Activated CD4-positive, alpha-beta T cell treated with anti-CD3 and anti-CD28 coated beads, Interleukin-2, amount 10 ng/mL, durations not matched to agents 24 days and 14 days (primary cell): ENCODE results near the gene MACROH2A1. TPM values are rescaled to one million over a fixed set of nuclear protein-coding genes. Genes with fewer than 3 reads are reported as not detected.

Experiments used
- DNase-seq: peaks from one replicate; pipeline ENCODE4 v3.0.0; 2022
- H3K27ac Mint-ChIP-seq: one replicate; pipeline ENCODE4 v1.8.0; 2022; ENCODE audit warnings: mild to moderate bottlenecking, mixed read lengths
- H3K27me3 Mint-ChIP-seq: one replicate; pipeline ENCODE4 v1.8.0; 2022; ENCODE audit warnings: mixed read lengths
- H3K36me3 Mint-ChIP-seq: one replicate; pipeline ENCODE4 v1.8.0; 2022; ENCODE audit warnings: low read depth, mild to moderate bottlenecking, mixed read lengths
- H3K4me1 Mint-ChIP-seq: one replicate; pipeline ENCODE4 v1.8.0; 2021; ENCODE audit warnings: mixed read lengths
- H3K4me3 Mint-ChIP-seq: one replicate; pipeline ENCODE4 v1.8.0; 2022; ENCODE audit warnings: mild to moderate bottlenecking, moderate library complexity, mixed read lengths
- H3K9me3 Mint-ChIP-seq: one replicate; pipeline ENCODE4 v1.8.0; 2021; ENCODE audit warnings: mixed read lengths
- intact Hi-C: fragments of 100-400 bp; cut with micrococcal nuclease; formaldehyde crosslinking; loops from one replicate; pipeline ENCODE4 v1.15.1; 2023
- total RNA-seq: library from RNA; stranded (reverse); gene quantifications from 2 replicates; pipeline ENCODE4 v1.2.3, GENCODE V29; 2022

MACROH2A1 gene
- total RNA-seq, 1 donor from 2014 or later: 282 TPM

DNA sequence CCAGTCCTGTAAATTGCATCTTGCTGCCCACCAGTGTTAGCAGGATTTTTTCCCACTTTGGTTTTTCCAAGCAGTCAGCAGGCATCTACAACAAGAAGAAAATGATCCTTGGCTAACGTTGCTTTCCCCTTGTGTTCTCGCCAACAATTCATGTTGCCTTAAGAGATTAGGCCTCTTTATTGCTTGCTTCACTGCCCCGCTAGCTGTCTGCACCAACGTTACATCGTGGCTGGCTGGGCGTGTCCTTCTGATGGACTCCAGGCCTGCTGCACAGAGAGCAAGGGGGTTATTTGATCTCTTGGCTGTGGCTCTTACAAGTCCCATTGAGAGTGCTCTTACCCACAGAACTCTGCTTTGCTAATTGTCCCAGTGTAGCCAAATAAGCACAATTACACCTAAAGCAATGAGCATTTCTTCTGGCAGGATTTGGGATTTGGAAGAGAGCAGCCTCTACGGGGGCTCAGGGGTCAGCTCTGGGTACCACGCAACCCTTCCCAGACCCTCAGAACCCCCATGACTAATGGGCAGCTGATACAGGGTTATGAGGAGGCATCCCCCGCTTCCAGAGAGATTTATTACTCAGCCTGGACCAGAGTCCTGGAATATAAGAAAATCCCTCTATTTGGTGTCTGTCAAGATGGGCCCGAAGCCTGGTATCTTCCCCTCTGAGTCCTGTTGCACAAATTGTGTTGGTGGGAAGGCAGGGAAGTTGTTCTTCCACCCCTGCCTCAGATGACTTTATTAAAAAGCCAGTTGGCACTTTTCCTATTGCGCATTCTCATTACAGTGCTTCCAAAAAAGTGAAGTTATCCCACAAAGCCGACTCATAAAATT, 30.5 kb upstream of the MACROH2A1 start:
- peak; percentile 39 for DNase-seq
- no peak overlapping the region for H3K27ac Mint-ChIP-seq
- intact Hi-C loops: no loop called here

DNA sequence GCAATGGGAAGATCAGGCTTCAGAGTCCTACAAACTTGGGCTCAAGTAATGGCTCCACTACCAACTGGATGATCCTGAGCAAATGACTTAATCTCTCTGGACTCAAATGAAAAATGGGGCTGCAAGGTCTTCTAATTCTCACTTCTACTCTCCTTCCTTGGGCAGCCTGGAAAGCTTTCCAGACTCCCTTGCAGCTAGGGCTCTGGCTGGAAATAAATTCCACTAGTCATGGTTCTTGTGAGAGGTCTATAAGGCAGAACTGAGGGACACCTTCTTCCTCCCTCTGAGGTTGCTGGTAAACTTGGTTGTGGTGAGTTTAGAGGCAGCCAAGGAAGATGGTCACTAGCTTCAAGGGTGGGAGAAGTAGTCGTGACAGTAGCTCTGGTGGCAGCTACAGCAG, 29.6 kb upstream of the MACROH2A1 start:
- Mint-ChIP-seq H3K36me3 (no peaks in the 10 kb centered on the region), H3K27ac (no peak overlapping the region), H3K4me1 (peaks cover 18% of the 10 kb centered on the region), H3K9me3 (peaks cover 3% of the 10 kb centered on the region), H3K4me3 (no peak overlapping the region), H3K27me3 (peaks cover 5% of the 10 kb centered on the region)
- no peak for DNase-seq
- intact Hi-C loops: no loop called here

More for the DNA sequence above, 30.5 kb upstream of the MACROH2A1 start:
- peaks cover 9% of the 10 kb centered on the region for H3K27me3 Mint-ChIP-seq
- H3K4me3 Mint-ChIP-seq: no peak overlapping the region
- H3K36me3 Mint-ChIP-seq: no peaks in the 10 kb centered on the region
- H3K4me1 Mint-ChIP-seq: peaks cover 15% of the 10 kb centered on the region
- peaks cover 3% of the 10 kb centered on the region for H3K9me3 Mint-ChIP-seq

DNA sequence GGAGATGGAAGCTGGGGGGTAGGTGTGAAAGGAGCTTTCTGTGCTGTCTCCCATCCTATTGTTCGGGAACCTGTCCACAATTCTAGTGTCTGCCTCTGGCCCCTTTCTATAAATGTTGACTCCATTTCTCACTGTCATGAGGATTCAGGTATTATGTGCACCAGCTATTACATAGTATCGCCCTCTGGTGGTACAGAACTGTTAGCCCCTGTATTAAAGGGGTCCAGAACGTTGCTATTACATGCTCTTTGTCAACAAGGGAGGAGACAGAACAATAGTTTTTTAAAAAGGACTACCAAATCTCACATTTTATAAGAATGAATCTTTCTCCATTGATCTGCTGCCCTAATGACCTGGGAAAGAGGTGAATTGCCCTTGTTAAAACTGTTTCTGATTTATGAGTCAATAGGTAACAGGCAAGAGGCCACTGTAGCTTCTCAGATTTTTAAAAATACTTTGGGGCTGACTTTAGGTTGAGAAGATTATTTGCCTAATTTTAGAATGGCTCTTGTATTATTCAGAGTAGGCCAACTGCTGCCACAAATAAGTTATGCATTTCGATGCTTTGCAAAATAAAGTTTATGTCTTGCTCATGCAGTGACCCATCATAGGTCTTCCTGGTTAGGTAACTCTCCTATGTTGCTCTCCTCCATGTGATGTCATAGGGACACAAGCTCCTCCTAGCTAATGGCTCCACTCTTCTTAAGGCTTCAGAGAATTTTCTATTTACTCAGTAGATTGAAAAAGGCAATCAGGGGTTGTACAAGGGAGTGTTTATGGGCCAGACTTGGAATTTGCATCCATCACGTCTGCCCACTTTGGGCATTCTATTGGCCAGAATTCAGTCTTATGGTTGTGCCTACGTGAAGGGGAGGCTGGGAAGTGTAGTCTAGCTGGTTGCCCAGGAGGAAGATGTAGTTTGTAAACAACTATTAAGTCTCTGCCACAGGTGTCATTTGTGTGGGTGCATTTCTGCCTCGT, 27.4 kb upstream of the MACROH2A1 start:
- Mint-ChIP-seq H3K27ac (peak overlapping the region; percentile 76), H3K4me1 (peaks cover 20% of the 10 kb centered on the region), H3K9me3 (peaks cover 3% of the 10 kb centered on the region), H3K36me3 (no peaks in the 10 kb centered on the region), H3K27me3 (peaks cover 9% of the 10 kb centered on the region), H3K4me3 (peak overlapping the region; percentile 43)
- intact Hi-C loops: no loop called here
- DNase-seq: peak; percentile 83

DNA sequence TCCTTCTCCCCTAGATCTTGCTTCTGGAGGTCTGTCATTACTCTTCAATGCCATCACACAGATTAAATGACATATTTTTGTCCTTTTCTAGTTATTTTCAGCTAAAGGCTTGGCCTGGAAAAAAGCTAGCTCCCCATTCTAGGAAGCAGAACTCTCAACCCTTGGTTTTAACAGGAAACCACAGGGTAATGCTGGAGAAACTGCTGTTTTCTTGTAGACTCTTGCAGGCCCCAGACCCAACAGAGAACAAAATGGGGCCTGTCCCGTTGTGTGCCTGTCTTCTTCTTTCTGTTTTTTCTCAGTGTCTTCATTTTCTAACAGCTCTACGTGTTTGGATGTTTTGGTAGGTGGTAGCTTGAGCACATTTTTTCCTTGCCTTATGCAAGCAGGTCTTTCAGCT, 26.6 kb upstream of the MACROH2A1 start:
- intact Hi-C loops: loop anchor here (2.0 kb wide), 1 partner anchor 49 kb away; no protein-coding TSS in a partner anchor
- peak overlapping the region; percentile 76 for H3K27ac Mint-ChIP-seq

DNA sequence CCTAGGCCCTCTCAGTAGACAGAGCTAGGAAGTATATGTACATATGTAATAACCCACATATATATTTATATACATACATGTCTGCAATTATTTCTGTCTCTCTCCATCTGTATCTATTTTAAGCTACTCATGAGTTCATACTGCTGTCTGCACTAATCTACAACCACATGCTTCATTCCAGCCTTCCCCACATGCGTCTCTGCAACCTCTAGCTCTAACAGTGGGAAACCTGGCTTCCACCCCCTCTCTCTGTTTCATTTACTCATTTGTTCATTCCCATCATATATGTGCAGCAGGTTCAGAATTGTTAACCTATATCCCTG, 24.8 kb upstream of the MACROH2A1 start:
- intact Hi-C loops: loop anchor here (2.0 kb wide), 1 partner anchor 47 kb away; no protein-coding TSS in a partner anchor
- Mint-ChIP-seq H3K27me3 (peaks cover 31% of the 10 kb centered on the region), H3K4me1 (peaks cover 20% of the 10 kb centered on the region), H3K9me3 (peaks cover 9% of the 10 kb centered on the region), H3K27ac (no peak overlapping the region), H3K36me3 (peaks cover 2% of the 10 kb centered on the region), H3K4me3 (no peak overlapping the region)
- no peak for DNase-seq

More for the DNA sequence above, 26.6 kb upstream of the MACROH2A1 start:
- Mint-ChIP-seq H3K9me3 (peaks cover 3% of the 10 kb centered on the region), H3K36me3 (no peaks in the 10 kb centered on the region), H3K4me3 (peak overlapping the region; percentile 43), H3K4me1 (peaks cover 20% of the 10 kb centered on the region), H3K27me3 (peaks cover 15% of the 10 kb centered on the region)
- DNase-seq: peak; percentile 60

DNA sequence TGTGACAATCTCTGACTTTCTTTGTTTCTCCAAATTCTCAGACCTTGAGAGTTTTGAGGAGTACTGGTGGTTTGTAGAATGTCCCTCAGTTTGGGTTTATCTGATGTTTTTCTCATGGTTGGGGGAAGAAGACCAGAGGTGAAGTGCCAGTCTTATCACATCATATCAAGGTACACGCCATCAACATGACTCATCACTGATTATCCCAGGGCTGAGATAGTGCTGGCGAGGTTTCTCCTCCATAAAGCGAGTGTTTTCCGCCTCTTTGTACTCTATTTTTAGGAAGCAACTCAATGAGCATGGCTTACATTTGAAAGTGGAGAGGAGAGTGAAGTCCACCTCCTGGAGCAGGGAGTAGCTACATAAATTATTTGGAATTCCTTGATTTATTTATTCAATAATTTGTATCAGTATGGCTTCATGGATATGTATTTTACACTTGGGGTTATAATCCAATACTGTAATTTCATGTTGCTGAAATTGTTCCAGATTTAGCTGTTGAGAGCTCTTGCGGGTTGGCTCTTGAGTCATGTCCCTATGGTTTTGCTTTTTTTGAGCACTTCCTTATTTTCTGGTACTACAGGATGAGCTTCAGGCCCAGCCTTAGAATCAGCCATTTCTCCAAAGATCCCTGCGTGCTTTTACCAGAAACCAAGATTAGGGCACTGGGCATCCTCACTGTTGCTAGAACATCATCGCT, 24.3 kb upstream of the MACROH2A1 start:
- H3K4me3 Mint-ChIP-seq: no peak overlapping the region
- no peak for DNase-seq
- H3K4me1 Mint-ChIP-seq: peaks cover 20% of the 10 kb centered on the region
- H3K36me3 Mint-ChIP-seq: peaks cover 2% of the 10 kb centered on the region
- intact Hi-C loops: no loop called here
- peaks cover 36% of the 10 kb centered on the region for H3K27me3 Mint-ChIP-seq
- H3K27ac Mint-ChIP-seq: no peak overlapping the region
- peaks cover 6% of the 10 kb centered on the region for H3K9me3 Mint-ChIP-seq

DNA sequence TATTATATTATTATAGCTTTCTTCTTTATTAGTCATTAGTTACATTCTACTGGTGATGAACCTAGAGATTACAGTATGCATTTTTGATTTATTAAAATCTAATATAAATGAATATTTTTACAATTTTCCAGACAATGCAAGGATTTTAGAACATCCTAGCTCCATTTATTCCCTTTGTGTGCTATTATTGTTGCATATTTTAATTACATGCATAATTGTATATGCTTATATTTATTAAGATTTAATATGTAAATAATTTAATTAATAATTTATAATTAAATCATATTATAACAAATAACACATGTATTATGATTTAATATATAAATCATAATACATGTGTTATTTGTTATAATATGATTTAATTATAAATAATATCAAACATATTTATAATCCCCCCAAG, 23.4 kb upstream of the MACROH2A1 start:
- no peak overlapping the region for H3K4me3 Mint-ChIP-seq
- H3K36me3 Mint-ChIP-seq: peaks cover 2% of the 10 kb centered on the region
- H3K9me3 Mint-ChIP-seq: peaks cover 6% of the 10 kb centered on the region
- H3K4me1 Mint-ChIP-seq: peaks cover 20% of the 10 kb centered on the region
- intact Hi-C loops: no loop called here
- no peak for DNase-seq
- peaks cover 44% of the 10 kb centered on the region for H3K27me3 Mint-ChIP-seq
- H3K27ac Mint-ChIP-seq: no peak overlapping the region

DNA sequence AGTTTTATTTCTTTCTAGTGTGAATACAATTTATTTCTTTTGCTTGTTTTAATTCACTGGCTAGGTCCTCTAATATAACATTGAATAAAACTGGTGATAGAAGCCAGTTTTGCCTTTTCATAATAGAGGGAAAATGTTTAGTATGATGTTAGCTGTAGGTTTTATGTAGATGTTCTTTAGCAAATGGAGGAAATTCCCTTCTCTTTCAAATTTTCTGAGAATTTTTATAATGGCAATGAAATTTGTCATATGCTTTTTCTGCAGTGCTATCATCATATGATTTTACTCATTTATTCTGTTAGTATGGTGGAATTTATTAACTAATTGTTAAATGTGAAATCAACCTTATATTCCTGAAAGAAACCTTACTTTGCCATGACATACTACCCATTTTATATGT, 18.1 kb upstream of the MACROH2A1 start:
- Mint-ChIP-seq H3K27me3 (peaks cover 67% of the 10 kb centered on the region), H3K9me3 (peaks cover 9% of the 10 kb centered on the region)
- intact Hi-C loops: no loop called here

DNA sequence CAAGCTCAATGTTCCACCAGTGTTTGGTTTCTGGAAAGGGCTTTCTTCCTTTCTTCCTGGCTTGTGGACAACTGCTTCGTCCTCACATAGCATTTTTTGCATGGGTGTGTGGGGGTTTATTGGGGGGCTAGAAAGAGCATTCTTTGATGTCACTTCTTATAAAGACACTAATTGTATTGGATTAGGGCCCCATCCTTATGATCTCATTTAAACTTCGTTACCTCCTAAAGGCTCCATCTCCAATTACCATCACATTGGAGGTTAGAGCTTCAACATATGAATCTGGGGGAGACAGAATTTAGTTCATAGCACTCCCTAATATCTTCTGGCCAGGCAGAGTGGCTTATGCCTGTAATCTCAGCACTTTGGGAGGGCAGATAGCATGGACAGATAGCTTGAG, 6.1 kb upstream of the MACROH2A1 start:
- Mint-ChIP-seq H3K4me3 (no peak overlapping the region), H3K4me1 (peaks cover 2% of the 10 kb centered on the region), H3K36me3 (no peaks in the 10 kb centered on the region), H3K27me3 (peaks cover 27% of the 10 kb centered on the region), H3K9me3 (peaks cover 4% of the 10 kb centered on the region), H3K27ac (no peak overlapping the region)
- intact Hi-C loops: no loop called here
- no peak for DNase-seq

More for the DNA sequence above, 18.1 kb upstream of the MACROH2A1 start:
- no peak for DNase-seq
- peaks cover 2% of the 10 kb centered on the region for H3K36me3 Mint-ChIP-seq
- H3K4me1 Mint-ChIP-seq: no peaks in the 10 kb centered on the region
- H3K4me3 Mint-ChIP-seq: no peak overlapping the region
- no peak overlapping the region for H3K27ac Mint-ChIP-seq

DNA sequence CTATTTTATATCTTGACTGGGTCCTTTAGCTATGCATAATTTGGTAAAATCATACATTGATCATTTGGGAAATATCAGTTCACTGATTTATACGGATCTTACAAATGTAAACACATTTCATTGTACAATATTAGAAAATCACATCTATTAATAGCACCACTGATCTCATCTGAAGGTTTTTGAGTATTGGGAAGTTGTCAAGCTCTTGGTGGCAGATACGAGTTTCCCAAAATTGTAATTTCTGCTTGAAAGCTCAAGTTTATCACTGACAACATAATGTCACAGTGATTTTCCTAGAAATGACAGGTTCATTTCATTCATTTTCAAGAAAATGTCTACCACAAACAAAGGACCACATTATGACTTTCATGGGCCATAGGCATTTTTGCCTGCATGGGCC, 3.0 kb upstream of the MACROH2A1 start:
- Mint-ChIP-seq H3K9me3 (peaks cover 4% of the 10 kb centered on the region), H3K27ac (no peak overlapping the region), H3K36me3 (peaks cover 9% of the 10 kb centered on the region), H3K27me3 (peaks cover 17% of the 10 kb centered on the region), H3K4me1 (peaks cover 17% of the 10 kb centered on the region), H3K4me3 (no peak overlapping the region)
- intact Hi-C loops: no loop called here
- DNase-seq: no peak

DNA sequence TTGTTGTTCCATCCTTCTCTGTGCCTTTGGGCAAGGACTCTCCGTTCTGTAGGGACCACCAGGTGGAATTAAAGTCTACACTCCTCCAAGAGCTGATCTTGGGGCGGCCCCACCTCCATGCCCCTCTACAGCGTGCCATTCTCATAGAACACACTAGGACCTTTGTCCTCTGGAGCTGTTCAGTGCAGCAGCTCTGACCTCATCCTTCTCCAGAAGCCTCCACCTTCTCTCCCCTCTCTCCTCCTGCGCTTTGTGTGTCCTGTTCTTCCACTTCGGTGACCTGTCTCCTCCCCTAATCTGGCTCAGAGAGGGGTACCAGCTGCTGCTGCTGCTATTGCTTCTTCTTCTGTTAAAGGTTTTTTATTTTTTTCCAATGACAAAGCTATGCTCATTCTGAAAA, 1.8 kb upstream of the MACROH2A1 start:
- no peak overlapping the region for H3K27ac Mint-ChIP-seq
- intact Hi-C loops: no loop called here
- peaks cover 28% of the 10 kb centered on the region for H3K4me1 Mint-ChIP-seq
- H3K4me3 Mint-ChIP-seq: peak overlapping the region; percentile 90
- peaks cover 9% of the 10 kb centered on the region for H3K27me3 Mint-ChIP-seq
- peaks cover 12% of the 10 kb centered on the region for H3K36me3 Mint-ChIP-seq
- H3K9me3 Mint-ChIP-seq: peaks cover 4% of the 10 kb centered on the region
- peak; percentile 53 for DNase-seq

DNA sequence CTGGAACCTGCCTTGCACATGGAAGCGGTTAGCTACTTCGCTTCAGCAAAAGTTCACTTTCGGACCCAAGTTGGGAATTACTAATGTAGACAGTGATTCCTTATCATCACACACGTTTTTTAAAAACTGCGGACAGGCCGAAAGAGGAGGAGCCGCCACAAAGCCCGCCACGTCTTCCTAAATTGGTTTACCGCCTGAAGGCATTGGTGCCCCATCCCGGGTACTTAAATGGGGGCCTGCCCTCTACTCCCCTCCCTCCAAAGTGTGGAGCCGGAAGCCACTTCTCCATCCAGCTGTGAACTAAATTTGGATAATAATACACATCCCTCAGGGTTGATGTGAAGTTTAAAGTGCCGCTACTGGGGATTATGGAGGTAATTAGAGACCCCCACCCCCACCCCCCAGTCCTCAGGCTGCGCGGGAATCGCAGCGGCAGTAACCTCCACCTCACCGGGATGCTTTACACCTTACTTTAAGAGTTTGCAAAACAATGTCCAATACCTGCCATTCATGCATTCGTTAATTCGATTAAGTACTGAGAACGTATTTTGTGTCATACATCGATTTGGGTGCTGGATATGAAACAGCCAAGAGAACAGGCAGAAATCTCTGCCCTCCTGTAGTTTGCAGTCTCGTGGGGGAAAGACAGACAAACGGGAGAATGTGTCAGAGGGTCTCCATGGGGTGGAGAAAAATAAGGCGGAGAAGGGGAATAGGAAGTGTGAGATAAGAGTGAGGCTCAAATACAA, 937 bp upstream of the MACROH2A1 start:
- peak overlapping the region; percentile 90 for H3K4me3 Mint-ChIP-seq
- peaks cover under 1% of the 10 kb centered on the region for H3K9me3 Mint-ChIP-seq
- DNase-seq: peak; percentile 48
- peak overlapping the region; percentile 91 for H3K27ac Mint-ChIP-seq
- peaks cover 37% of the 10 kb centered on the region for H3K4me1 Mint-ChIP-seq
- peaks cover 3% of the 10 kb centered on the region for H3K27me3 Mint-ChIP-seq
- intact Hi-C loops: loop anchor here (1.0 to 5.0 kb wide), 2 partner anchors 23 to 38 kb away; no protein-coding TSS in a partner anchor
- H3K36me3 Mint-ChIP-seq: peaks cover 16% of the 10 kb centered on the region
